DMS 273 (cell line): ENCODE data around the gene SELENOF.
"Not testable (repeated sequence)": the region's sequence is repeated elsewhere in the genome, so short reads cannot be mapped to it uniquely, and the experiment has no call there.

Source experiments
- DNase-seq: peaks from one replicate; lab custom pipeline; 2025; ENCODE audit not compliant: unreplicated experiment; lab: John Stamatoyannopoulos, UW

The SELENOF gene

DNA sequence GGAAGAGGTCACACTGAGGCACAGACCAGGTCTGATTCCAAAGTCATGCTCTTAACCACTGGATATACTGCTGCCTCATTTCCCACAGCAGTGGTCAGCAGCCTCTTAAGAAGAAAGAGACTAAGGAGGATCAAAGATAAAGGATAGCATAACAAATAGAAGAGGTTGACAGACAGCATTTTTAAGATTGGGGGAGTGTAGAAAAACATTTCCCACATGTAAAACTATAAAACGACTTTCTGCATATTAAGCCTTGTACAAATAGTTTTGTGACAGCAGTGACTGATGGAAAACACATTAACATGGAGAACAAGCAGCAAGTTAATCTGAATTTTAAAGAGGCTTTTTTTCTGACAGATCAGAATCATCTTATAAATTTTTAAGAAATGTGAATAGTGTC is 92.0 kb downstream of the SELENOF start:
- no peak for DNase-seq

DNA sequence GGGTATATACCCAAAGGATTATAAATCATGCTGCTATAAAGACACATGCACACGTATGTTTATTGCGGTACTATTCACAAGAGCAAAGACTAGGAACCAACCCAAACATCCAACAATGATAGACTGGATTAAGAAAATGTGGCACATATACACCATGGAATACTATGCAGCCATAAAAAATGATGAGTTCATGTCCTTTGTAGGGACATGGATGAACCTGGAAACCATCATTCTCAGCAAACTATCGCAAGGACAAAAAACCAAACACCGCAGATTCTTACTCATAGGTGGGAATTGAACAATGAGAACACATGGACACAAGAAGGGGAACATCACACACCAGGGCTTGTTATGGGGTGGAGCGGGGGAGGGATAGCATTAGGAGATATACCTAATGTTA is 94.0 kb downstream of the SELENOF start:
- DNase-seq: not testable (repeated sequence)

DNA sequence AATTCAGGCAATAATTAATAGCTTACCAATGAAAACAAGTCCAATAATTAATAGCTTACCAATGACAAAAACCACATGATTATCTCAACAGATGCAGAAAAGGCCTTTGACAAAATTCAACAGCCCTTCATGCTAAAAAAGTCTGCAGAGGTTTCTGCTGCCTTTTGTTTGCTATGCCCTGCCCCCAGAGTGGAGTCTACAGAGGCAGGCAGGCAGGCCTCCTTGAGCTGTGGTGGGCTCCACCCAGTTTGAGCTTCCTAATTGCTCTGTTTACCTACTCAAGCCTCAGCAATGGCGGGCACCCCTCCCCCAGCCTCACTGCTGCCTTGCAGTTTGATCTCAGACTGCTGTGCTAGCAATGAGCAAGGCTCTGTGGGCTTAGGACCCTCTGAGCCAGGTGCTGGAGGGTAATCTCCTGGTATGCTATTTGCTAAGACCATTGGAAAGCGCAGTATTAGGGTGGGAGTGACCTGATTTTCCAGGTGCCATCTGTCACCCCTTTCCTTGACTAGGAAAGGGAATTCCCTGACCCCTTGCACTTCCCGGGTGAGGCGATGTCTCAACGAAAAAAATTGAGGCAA is 96.6 kb downstream of the SELENOF start:
- not testable (repeated sequence) for DNase-seq

DNA sequence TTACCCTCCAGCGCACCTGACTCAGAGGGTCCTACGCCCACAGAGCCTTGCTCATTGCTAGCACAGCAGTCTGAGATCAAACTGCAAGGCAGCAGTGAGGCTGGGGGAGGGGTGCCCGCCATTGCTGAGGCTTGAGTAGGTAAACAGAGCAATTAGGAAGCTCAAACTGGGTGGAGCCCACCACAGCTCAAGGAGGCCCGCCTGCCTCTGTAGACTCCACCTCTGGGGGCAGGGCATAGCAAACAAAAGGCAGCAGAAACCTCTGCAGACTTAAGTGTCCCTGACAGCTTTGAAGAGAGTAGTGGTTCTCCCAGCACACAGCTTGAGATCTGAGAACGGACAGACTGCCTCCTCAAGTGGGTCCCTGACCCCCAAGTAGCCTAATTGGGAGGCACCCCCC is 99.8 kb downstream of the SELENOF start:
- DNase-seq: not testable (repeated sequence)
